SK-N-MC (cell line): ENCODE measurements around the gene CREB5.

Experiments
- EZH2 ChIP-seq: fragments of 200-600 bp; sonication (generic); IDR thresholded peaks from one replicate; pipeline ENCODE4 v1.6.1; 2017; ENCODE audit warnings: antibody characterized with exemption
- POLR2AphosphoS5 ChIP-seq: IDR thresholded peaks from 2 replicates; pipeline ENCODE4 v1.6.1; 2012; ENCODE audit warnings: mild to moderate bottlenecking, low read depth, low read length, borderline replicate concordance

GRCh38 chr7:28871077-28871476, 458.8 kb downstream of the CREB5 start:
- TF ChIP-seq EZH2, result no peak
- no peak for TF ChIP-seq POLR2AphosphoS5
